ENCODE data around the gene LY86. TPM values are rescaled to one million over a fixed set of nuclear protein-coding genes. Genes with fewer than 3 reads are reported as not detected.
A peak's percentile ranks its signal among the peaks of the same experiment; 100 is the strongest.

The LY86 gene
- total RNA-seq, 4 donors from 2014 or later = 1.2 to 2.8 TPM; not detected in 2

DNA sequence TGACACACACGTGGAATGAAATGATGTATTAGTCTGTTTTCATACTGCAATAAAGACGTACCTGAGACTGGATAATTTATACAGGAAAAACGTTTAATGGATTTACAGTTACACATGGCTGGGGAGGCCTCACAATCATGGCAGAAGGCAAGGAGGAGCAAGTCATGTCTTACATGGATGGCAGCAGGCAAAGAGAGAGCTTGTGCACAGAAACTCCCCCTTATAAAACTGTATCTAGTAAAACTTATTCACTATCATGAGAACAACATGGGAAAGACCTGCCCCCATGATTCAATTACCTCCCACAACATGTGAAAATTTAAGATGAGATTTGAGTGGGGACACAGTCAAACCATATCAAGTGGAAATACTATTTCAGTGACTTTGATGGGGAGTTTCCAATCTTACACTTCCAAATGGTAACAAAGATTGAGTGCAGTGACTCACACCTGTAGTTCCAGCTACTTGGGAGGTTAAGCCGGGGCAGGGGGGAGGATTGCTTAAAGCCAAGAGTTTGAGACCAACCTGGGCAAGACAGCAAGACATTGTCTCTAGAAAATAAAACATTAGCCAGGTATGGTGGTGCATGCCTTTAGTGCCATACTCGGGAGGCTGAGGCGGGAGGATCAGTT is 8.2 kb upstream of the LY86 start:
- no peak overlapping the region for H3K4me3 ChIP-seq (replicated peaks in 1 of 3)
- no peaks in the 10 kb centered on the region for H3K27me3 ChIP-seq
- TF ChIP-seq POLR2A (IDR thresholded peaks at IDR 0.05) (no peak), CTCF (IDR thresholded peaks at IDR 0.05) (no peak)
- H3K4me1 ChIP-seq = peaks cover 15 to 20% of the 10 kb centered on the region in 2 donors
- 93 to 94% methylated on average over 6 of the region's 6 CpGs for WGBS, 2 donors
- H3K9me3 ChIP-seq = no peaks in the 10 kb centered on the region
- DNase-seq = no peak
- intact Hi-C loops (cut with DNase I) = no loop called here
- H3K27ac ChIP-seq = no peak overlapping the region
- no peaks in the 10 kb centered on the region for H3K36me3 ChIP-seq

GRCh38 chr6:6581054-6581453 is 7.5 kb upstream of the LY86 start:
- intact Hi-C loops (cut with DNase I) = no loop called here
- Histone ChIP-seq H3K4me3 (replicated peaks in 1 of 3) (no peak overlapping the region), H3K27ac (peak overlapping the region in 1 of 3 donors; percentile 56), H3K9me3 (no peaks in the 10 kb centered on the region), H3K27me3 (no peaks in the 10 kb centered on the region), H3K4me1 (peaks cover 15 to 20% of the 10 kb centered on the region in 2 donors), H3K36me3 (no peaks in the 10 kb centered on the region)
- DNase-seq = no peak
- TF ChIP-seq CTCF (IDR thresholded peaks at IDR 0.05) (no peak), POLR2A (IDR thresholded peaks at IDR 0.05) (no peak)
- WGBS, 2 donors = 76 to 81% methylated on average over 3 of the region's 3 CpGs

DNA sequence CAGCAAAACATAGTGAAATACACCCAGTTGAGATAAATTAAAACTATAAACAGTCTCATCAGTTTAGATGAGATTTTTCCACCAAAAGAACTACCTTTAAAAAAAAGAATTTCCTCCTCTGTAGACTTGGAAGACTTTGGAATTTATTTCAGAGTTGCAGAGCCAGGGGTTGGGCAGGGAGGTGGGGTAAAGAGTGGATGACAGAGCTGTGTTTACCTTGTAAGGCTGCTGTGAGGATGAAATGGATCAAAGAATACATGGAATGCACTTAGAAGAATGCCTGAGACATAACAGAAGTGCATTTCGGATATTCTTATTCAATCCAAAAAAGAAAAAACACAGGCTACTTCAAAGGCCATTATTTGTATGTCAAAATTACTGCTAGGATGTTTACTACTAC is 6.4 kb upstream of the LY86 start:
- peaks cover 15 to 20% of the 10 kb centered on the region in 2 donors for H3K4me1 ChIP-seq
- no peaks in the 10 kb centered on the region for H3K27me3 ChIP-seq
- no peaks in the 10 kb centered on the region for H3K9me3 ChIP-seq
- 26 to 29% methylated on average over 1 of the region's 1 CpG for WGBS, 2 donors
- peak; percentile 51 to 69 for DNase-seq
- TF ChIP-seq POLR2A (IDR thresholded peaks at IDR 0.05) (no peak), CTCF (IDR thresholded peaks at IDR 0.05) (no peak)
- H3K36me3 ChIP-seq = no peaks in the 10 kb centered on the region
- intact Hi-C loops (cut with DNase I) = no loop called here
- peak overlapping the region; percentile 20 to 68 (median 56) for H3K27ac ChIP-seq
- H3K4me3 ChIP-seq (replicated peaks in 1 of 3) = no peak overlapping the region

- TF ChIP-seq POLR2A (IDR thresholded peaks at IDR 0.05) = no peak
- no peaks in the 10 kb centered on the region for H3K9me3 ChIP-seq
- no peak for DNase-seq
- H3K27me3 ChIP-seq = no peaks in the 10 kb centered on the region
- intact Hi-C loops (cut with DNase I) = no loop called here
- no peak overlapping the region for H3K27ac ChIP-seq
- 86 to 96% methylated on average over 2 of the region's 2 CpGs for WGBS, 2 donors
- H3K36me3 ChIP-seq = no peaks in the 10 kb centered on the region
- no peak overlapping the region for H3K4me3 ChIP-seq (replicated peaks in 1 of 3)
- peaks cover 15 to 23% of the 10 kb centered on the region in 2 donors for H3K4me1 ChIP-seq
These were observed 4.7 kb upstream of the LY86 start for GRCh38 chr6:6583836-6584235.

DNA sequence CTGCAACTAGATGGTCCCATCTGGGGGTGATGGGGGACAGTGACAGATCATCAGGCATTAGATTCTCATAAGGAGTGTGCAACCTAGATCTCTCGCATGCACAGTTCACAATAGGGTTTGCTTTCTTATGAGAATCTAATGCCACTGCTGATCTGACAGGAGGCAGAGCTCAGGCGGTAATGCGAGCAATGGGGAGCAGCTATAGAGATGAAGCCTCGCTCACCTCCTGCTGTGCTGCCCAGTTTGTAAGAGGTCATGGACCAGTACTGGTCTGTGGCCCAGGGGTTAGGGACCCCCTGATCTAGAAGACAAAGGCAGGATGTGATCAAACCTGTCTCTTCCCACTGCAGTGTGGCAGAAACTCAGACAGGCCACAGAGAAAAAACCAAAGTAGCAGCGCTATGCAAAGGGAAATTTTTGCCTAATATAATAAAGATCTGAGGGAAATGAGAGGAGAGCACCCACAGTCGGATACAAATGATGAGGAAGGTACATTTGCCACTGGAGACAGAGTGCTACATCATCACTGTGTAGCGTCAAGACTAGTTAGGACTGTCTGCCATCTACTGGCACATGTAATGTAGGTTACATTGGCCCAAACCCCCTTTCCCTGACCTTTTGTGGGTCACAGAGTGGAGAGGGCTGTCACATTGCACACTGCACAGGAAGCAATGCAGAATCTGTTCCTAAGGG is 4.1 kb upstream of the LY86 start:
- H3K9me3 ChIP-seq = no peaks in the 10 kb centered on the region
- WGBS, 2 donors = 84 to 89% methylated on average over 7 of the region's 7 CpGs
- no peaks in the 10 kb centered on the region for H3K27me3 ChIP-seq
- TF ChIP-seq CTCF (IDR thresholded peaks at IDR 0.05) = no peak
- no peak for TF ChIP-seq POLR2A (IDR thresholded peaks at IDR 0.05)
- intact Hi-C loops (cut with DNase I) = no loop called here
- no peak overlapping the region for H3K4me3 ChIP-seq (replicated peaks in 1 of 3)
- no peak overlapping the region for H3K27ac ChIP-seq
- H3K36me3 ChIP-seq = no peaks in the 10 kb centered on the region
- no peak for DNase-seq
- H3K4me1 ChIP-seq = peaks cover 15 to 29% of the 10 kb centered on the region in 2 donors

Data from thyroid gland (tissue), 4 donors.